Measurements from ENCODE around the gene GOSR1.
"Not testable (repeated sequence)": the region's sequence is repeated elsewhere in the genome, so short reads cannot be mapped to it uniquely, and the experiment has no call there.

GOSR1 gene

DNA sequence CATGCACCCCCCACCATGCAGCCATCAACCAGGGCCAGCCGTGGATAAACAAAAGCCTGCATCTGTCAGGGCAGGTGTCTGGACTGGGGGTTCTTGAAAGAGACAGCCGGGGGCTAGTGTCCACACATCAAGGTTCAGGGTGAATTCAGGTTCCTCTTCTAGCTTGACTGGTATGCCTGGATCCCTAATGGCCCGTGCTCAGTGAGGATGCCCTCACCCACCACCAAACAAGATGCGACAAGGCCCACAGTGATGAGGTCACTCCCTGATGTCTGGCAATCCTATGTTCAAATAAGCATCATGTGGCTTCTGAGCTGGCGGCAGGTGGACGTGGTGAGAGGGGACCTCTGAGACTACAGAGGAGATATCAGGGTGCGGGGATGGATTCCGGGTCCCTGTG, 64.6 kb downstream of the GOSR1 start:
- TF ChIP-seq, protein P1, sequence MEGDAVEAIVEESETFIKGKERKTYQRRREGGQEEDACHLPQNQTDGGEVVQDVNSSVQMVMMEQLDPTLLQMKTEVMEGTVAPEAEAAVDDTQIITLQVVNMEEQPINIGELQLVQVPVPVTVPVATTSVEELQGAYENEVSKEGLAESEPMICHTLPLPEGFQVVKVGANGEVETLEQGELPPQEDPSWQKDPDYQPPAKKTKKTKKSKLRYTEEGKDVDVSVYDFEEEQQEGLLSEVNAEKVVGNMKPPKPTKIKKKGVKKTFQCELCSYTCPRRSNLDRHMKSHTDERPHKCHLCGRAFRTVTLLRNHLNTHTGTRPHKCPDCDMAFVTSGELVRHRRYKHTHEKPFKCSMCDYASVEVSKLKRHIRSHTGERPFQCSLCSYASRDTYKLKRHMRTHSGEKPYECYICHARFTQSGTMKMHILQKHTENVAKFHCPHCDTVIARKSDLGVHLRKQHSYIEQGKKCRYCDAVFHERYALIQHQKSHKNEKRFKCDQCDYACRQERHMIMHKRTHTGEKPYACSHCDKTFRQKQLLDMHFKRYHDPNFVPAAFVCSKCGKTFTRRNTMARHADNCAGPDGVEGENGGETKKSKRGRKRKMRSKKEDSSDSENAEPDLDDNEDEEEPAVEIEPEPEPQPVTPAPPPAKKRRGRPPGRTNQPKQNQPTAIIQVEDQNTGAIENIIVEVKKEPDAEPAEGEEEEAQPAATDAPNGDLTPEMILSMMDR (IDR thresholded peaks at IDR 0.05; ENCODE audit: low read depth, low read length): no peak
- DNase-seq (ENCODE audit: low read depth in 2 of 2): no peak
- H3K4me3 ChIP-seq (replicated peaks in 1 of 2; ENCODE audit: low read depth in 2 of 2, low read length in 2 of 2): no peak overlapping the region

DNA sequence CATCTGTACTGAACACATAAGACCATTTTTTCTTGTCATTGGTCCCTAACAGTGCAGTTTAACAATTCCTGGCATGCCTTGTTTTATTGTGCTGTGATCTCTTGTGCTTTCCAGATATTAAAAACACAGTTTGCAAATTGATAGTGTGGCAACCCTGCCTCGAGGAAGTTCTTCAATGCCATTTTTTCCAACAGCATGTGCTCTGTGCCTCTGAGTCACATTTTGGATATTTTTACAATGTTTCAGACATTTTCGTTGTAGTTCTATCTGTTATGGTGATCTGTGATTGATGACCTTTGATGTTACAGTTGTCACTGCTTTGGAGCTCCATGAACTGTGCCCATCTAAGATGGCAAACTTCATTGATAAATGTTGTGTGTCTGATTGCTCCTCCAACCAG, 66.2 kb downstream of the GOSR1 start:
- TF ChIP-seq, protein P1 (IDR thresholded peaks at IDR 0.05; ENCODE audit: low read depth, low read length): no peak
- DNase-seq (ENCODE audit: low read depth in 2 of 2): no peak
- no peak overlapping the region for H3K4me3 ChIP-seq (replicated peaks in 1 of 2; ENCODE audit: low read depth in 2 of 2, low read length in 2 of 2)

DNA sequence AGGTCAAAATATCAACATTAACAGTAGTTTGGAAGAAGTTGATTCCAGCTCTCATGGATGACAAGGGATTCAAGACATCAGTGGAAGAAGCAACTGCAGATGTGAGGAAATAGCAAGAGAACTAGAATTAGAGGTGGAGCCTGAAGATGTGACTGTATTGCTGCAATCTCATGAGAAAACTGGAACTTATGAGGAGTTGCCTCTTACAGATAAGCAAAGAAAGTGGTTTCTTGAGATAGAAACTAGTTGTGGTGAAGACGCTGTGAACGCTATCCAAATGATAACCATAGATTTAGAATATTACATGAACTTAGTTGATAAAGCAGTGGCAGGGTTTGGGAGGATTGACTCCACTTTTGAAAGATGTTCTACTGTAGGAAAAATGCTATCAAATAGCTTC, 67.8 kb downstream of the GOSR1 start:
- no peak overlapping the region for H3K4me3 ChIP-seq (replicated peaks in 1 of 2; ENCODE audit: low read depth in 2 of 2, low read length in 2 of 2)
- TF ChIP-seq, protein P1 (IDR thresholded peaks at IDR 0.05; ENCODE audit: low read depth, low read length): no peak
- no peak for DNase-seq (ENCODE audit: low read depth in 2 of 2)

DNA sequence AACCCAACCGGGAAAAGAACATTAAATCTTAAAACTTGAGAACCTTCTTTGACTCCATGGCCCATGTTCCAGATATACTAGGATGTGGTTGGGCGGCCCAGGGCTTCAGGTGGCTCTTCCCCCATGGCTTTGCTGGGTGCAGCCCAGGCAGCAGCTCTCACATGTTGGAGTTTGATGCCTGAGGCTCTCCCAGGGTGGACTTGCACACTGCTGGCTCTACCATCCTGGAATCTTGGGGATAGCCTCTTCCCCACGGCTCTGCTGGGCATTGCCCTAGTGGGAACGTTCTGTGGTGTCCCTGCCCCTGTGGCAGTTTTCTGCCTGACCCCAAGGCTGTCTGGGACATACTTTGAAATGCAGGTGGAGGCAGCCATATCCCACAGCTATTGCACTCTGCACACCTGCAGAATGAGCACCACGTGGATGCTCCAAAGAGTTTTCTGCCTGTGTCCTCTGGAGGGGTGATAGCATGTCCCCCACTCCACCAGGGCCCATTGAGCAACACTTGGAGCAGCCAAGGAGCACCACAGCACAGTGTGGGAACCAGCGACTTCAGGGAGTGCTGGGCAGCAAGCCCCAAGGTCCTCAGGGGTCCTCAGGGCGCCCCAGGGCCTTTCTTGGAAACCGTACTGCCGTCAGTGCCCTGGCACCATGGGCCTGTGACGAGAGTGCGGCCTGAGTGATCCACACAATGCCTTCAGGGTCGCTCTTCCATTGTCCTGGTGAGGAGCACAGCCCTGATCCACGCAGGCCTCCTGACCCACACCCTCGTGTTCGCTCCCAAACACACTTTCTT, 70.8 kb downstream of the GOSR1 start:
- TF ChIP-seq, protein P1 (IDR thresholded peaks at IDR 0.05; ENCODE audit: low read depth, low read length): no peak
- no peak for DNase-seq (ENCODE audit: low read depth in 2 of 2)
- H3K4me3 ChIP-seq (replicated peaks in 1 of 2; ENCODE audit: low read depth in 2 of 2, low read length in 2 of 2): no peak overlapping the region

DNA sequence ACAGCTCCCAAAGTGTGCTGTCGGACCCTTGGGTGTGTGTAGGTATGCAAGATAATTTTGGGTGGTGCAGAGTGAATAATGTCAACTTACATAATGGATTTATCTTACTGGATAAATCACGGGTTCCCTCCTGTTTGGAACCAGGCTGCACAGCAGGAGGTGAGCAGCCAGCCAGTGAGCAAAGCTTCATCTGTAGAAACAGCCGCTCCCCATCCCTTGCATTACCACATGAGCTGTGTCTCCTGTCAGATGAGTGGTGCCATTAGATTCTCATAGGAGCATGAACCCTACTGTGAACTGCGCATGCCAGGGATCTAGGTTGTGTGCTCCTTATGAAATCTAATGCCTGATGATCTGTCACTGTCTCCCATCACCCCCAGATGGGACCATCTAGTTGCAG, 72.0 kb downstream of the GOSR1 start:
- DNase-seq (ENCODE audit: low read depth in 2 of 2); H3K4me3 ChIP-seq (replicated peaks in 1 of 2; ENCODE audit: low read depth in 2 of 2, low read length in 2 of 2): not testable (repeated sequence)

- DNase-seq (ENCODE audit: low read depth in 2 of 2): no peak
- H3K4me3 ChIP-seq (replicated peaks in 1 of 2; ENCODE audit: low read depth in 2 of 2, low read length in 2 of 2): no peak overlapping the region
- TF ChIP-seq, protein P1 (IDR thresholded peaks at IDR 0.05; ENCODE audit: low read depth, low read length): no peak
Measured at GRCh38 chr17:30549864-30550511, 72.8 kb downstream of the GOSR1 start.

DNA sequence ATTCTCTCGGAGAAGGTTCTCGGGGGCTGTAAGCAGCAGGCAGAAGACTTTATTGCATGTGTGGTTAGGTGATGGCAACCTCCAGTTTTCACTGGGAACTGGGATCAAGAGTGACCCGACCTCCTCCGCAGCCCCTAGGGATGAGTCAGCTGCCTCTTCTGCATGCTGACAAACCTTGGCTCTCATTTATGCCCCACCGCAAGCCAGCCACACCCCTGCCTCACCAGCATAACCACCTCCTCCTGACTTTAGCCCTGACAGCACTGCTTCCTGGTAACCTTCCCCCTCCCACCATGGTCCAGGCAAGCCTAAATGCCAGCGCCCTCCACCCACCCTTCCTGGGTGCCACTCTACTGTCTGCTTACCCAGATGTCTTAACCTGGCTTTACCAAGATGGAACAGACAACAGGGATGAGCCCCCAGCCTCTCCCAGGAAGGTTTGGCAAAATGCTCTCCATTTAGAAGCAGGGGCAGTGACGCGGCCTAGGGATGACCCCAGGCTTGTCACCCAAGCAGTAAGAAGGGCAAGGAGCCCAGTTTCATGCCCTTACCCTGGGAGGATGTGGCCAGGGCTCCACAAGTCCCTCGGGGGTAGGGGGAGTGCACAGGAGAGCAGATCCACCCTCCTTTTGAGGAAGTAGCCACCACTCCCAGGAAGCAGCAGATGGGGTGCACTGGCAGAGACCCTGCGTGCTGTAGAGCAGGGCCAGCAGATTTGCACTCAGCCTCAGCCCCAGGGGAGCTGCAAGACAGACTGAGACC, 73.5 kb downstream of the GOSR1 start:
- no peak overlapping the region for H3K4me3 ChIP-seq (replicated peaks in 1 of 2; ENCODE audit: low read depth in 2 of 2, low read length in 2 of 2)
- DNase-seq (ENCODE audit: low read depth in 2 of 2): peak; percentile 21 to 31
- TF ChIP-seq, protein P1 (IDR thresholded peaks at IDR 0.05; ENCODE audit: low read depth, low read length): no peak

- H3K4me3 ChIP-seq (replicated peaks in 1 of 2; ENCODE audit: low read depth in 2 of 2, low read length in 2 of 2); DNase-seq (ENCODE audit: low read depth in 2 of 2): not testable (repeated sequence)
Measured at GRCh38 chr17:30551274-30551995, 74.2 kb downstream of the GOSR1 start.

All from cardiac fibroblast (primary cell).